HT-29 (cell line): Measurements from ENCODE around the gene AOPEP. TPM values are rescaled to one million over a fixed set of nuclear protein-coding genes. Genes with fewer than 3 reads are reported as not detected.

Experiments
- DNase-seq: peaks from one replicate; pipeline ENCODE4 v3.0.0-alpha.2; 2015; ENCODE audit warnings: low spot score
- total RNA-seq: library from RNA; depleted of rRNA; stranded (reverse); fragments of >200 nt; shearing (Covaris generic); gene quantifications from 2 replicates; pipeline ENCODE4 v1.2.3, GENCODE V29; 2014

AOPEP gene
- total RNA-seq, 1 experiment from 2014 or later: 19.9 TPM

DNA sequence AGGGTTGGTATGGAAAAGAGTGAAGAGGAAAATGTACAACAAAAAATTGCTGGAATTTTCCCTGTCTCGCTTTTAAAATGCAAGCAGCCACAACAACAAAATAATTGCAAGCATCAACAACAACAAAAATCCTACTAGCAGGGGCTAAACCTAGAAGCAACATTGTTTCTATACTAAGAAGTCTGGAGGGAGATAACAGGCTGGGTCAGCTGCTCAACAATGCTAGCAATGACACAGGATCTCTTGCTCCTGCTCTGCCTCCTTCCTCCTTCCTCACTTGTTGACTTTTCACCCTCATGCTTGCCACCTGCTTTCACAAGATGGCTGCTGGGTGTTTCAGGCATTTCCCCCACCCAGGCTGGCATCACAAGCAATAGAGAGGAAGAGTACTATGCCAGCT, 7.6 kb upstream of the AOPEP start:
- no peak for DNase-seq

DNA sequence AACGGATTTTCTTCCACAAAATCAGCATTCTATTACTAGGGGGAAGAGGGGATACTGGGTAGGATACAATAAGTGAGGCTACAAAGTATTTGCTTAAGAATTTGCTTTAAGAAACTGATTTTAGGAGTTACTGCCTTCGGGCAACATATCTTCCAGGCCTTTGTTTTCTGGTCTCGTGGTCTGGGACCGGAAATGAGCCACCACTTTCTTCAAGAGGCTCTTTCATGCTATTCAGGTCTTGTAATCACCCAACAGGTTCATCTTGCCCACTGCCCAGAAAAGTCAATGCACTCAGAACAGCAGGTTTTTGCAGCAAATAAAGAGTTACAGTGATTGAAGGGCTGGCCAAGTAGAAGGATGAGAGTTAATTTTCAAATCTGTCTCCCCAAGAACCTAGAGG, 6.6 kb upstream of the AOPEP start:
- DNase-seq: no peak

DNA sequence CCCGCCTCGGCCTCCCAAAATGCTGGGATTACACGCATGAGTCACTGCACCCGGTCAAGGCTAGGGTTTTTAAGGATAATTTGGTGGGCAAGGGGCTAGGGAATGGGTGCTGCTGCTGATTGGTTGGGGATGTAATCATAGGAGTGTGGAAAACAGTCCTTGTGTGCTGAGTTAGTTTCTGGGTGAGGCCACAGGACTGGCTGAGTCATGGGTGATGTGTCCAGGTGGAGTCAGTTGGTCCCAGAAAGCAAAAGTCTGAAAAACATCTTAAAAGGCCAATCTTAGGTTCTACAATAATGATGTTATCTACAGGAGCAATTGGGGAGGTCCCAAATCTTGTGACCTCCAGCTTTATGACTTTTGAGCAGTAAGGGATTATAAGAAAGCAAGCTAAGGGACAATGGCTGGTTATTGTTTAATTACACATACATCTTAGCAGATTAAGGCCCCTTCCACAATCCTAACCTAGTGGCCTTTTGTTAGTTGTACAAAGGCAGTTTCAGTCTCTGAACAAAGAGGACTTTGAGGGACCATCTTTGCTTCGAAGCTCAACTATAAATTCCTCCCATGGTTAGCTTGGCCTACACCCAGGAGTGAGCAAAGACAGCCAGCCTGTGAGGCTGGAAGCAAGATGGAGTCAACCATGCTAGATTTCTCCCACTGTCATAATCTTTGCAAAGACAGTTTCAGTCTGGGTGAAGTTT, 5.5 kb upstream of the AOPEP start:
- no peak for DNase-seq

DNA sequence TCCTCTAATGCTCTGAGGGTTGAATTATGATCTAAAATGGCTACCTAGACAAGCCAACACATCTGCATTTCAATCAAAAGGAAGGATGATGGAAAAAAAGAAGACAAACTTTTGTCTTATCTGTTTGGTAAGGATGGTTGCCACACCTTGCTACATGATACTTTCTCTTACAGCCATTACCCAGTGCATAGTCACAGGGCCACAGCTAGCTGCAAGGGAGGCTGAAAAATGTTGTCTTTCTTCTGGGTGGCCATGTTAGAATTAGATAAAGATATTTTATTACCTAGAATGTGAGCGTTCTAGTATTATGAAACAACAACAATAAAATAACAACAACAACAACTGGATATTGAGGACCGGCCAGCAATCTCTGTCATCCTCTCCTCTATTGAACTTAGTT, 4.7 kb upstream of the AOPEP start:
- DNase-seq: no peak

DNA sequence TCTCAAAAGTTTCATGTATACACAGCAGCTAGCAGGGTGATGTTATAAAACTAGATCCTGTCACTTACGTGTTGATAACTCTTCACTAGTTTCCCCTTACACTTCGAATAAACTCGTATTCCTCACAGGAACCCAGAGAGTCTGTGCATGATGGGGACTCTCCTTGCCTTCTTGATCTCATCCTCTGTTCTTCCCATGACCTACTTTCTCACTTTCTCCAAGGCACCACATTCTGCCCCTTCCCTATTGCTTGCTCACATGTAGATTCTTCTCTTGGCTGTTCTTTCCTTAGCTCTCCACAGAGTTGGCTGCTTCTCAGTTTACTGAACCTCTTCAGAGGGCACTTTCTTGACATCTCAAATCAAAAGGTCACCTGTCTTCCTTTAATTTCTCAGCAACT, 1.2 kb upstream of the AOPEP start:
- DNase-seq: no peak

DNA sequence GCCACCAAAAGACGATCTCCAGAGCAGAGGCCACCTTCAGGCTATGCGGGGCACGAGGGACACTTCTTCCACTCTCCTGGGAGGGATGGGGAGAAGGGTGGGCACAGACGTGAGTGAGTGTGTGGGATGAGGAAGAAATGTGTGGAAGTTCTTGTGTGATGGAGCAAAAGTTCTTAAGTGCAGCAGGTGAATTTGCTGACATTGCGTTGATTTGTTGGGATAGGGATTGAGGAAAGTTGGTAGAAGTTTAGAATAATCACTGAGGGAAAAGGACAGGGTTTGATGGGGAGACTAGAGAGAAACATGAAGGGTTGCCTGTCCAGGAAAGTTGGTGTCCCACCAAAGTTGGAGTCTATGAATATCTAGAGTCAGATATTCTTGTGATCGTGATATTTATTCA, 2.2 kb downstream of the AOPEP start:
- no peak for DNase-seq

DNA sequence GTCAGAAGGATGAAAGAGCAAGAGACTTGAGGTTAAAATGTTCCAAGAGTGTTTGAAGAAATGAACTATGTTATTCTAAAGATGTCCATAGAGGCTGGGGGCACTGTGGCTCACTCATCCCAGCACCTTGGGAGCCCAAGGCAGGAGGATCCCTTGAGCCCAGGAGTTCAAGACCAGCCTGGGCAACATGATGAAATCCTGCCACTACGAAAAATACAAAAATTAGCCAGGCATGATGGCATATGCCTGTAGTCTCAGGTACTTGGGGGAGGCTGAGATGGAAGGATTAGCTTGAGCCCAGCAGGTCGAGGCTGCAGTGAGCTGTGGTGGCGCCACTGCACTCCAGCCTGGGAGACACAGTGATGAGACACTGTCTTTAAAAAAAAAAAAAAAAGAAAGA, 2.7 kb downstream of the AOPEP start:
- no peak for DNase-seq

DNA sequence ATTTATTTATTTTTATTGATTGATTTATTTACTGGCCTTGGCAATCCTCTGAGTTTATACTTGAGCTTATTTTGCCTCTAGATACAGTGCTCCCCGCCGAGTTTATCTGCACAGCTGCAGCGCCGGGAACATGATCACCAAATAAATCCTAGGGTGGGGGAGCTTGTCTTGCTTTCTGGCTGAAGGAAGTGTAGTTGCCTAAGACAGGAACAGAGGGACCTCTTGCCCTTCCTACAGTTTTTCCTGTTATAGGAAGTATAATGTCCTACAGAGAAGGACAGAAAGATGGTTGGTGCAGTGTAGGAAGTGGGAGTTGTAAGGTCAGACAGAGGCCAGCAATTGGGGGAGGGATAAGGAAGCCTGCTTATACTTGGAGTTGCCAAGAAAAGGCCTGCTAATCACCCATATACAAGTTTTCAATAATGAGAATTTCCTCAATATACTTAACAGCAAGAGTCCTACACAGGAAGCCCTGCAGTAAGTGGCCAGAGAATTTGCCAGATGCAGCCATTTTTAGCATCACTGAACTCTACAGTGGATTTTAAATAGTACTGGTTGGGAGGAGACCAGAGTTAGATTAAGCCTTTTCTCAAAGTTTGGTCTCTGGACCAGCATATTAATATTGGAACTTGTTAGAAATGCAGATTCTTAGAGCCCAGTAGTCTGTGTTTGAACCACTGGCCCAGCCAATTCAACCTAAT, 7.7 kb downstream of the AOPEP start:
- no peak for DNase-seq

DNA sequence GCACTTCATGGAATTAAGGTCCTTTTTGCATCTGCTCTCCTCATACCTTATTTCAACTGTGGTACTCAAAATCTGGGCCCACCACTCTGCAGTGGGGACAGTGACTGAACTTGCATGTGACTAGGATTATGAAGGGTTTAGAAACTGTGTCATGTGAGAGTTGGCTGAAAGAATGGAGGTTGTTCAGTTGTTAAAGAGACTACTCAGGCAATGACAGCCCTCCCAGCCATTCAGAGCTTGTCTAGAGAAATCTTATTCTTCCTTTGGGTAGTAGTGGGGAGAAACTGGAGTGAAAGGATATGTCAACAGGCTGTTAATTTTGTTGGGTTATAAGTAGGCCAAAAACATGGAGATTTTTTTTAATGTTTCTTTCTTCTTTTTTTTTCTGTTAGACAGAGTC, 10.3 kb downstream of the AOPEP start:
- no peak for DNase-seq

DNA sequence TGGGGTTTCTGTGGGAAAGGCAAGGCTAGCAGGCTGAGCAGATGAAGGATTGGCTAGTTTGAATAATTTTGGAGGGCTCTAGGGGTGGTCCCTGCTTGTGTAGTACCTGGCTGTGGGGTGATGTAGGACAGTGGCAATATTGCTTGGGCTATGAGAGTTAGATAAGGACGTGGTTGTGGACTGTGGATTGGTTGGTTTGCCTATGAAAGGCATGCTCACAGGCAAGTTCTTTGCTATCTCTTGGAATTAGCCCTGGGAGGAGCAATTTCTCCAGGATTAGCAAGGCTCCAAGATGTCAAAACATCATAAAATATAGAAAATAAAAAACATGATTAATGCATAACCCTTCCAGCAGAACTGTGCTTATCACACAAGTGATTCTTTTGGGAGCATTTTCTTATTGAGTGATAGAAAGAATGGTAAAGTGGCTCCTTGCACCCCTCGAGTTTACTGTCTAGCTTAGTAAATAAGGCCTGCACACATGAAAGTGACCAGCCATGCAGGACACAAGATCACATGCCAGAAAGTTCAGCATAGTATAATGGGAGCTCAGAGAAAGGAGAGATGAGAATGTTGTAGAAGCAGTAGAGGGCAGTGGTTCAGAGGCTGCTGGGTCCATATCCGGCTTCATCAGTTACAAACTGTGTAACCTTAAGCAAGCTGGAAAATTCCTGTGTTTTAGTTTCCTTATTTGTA, 13.8 kb downstream of the AOPEP start:
- DNase-seq: no peak

DNA sequence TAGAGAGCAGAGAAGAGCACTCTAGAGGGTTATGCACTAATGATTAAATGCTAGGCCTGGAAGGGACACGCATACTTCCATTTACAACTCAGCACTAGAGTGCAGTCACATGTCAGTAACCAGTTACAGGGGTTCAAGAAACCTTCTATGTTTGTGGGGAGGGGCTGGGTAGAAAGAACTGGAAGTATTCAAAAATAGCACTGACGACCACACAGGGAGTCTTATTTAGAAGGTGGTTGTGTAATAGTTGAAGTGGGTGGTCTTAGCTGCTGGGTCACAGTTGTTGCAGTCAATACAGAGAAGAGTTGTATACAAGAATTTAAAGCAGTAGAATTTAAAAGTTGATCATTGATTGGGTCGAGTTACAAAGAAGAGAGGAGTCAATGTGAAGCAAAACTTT, 15.4 kb downstream of the AOPEP start:
- DNase-seq: no peak

DNA sequence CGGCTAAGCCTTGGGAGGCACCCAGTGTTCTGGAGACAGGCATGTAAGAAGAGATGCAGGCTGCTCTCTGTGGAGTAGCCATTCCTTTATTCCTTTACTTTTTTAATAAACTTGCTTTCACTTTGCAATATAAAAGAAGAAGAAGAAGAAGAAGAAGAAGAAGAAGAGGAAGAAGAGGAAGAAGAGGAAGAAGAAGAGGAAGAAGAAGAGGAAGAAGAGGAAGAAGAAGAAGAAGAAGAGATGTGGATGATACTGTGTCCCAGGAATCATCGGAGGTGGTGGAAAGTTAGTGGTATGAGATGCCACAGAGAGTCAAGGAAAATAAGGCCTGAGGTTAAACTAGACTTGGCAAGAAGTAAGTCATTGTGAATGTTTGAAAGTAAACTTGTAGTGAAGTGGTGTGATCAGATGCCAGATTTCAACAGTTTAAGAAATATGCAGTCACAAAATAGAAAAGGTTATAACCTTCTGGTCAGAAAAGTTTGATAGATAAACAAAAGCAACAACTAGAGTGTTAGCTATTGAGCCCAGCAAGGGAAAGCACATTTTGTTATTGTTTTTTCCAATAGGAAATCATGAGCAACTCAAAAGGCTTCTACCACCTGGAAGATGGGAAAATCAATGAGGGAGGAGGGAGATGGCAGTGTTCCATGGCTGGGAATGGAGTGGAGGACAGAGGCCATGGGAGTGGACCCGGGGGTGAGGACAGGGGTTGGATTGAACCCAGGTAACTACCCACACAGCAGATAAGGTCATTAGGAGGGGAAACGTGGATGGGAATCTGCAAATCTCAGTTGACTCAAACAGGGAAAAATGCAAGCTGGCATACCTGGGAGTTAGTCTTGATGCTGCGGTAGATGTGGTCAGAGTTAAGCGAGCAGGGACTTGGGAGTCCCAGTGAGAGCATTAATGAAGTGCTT, 16.8 kb downstream of the AOPEP start:
- DNase-seq: no peak

DNA sequence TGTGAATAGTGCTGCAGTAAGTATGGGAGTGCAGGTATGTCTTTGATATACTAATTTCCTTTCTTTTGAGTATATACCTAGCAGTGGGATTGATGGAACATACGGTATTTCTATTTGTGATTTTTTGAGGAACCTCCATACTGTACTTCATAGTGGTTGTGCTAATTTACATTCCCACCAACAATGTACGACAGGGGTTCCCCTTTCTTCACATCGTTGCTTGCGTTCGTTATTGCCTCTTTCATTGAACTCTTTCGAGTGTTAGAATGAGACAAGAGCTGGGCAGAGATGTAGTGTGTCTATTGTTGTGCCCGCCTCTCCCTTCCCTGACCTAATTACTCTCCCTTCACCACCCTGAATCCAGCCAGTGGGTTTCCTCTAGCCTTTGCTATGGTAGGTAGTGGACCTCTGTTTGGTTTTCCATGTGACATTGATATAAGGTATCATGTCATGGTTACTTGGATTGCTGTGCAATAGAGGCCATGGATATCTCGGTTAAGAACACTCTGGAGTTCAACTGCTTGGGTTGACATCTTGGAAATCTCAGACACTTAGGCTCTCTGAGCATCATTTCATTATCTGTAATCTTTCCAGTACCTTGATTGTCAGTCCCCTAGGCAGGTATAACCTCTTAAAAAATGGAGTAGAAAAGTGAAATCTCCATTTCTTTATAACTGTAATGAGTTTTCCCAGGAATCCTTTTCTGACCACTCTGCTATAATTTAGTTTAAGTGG, 19.5 kb downstream of the AOPEP start:
- no peak for DNase-seq

DNA sequence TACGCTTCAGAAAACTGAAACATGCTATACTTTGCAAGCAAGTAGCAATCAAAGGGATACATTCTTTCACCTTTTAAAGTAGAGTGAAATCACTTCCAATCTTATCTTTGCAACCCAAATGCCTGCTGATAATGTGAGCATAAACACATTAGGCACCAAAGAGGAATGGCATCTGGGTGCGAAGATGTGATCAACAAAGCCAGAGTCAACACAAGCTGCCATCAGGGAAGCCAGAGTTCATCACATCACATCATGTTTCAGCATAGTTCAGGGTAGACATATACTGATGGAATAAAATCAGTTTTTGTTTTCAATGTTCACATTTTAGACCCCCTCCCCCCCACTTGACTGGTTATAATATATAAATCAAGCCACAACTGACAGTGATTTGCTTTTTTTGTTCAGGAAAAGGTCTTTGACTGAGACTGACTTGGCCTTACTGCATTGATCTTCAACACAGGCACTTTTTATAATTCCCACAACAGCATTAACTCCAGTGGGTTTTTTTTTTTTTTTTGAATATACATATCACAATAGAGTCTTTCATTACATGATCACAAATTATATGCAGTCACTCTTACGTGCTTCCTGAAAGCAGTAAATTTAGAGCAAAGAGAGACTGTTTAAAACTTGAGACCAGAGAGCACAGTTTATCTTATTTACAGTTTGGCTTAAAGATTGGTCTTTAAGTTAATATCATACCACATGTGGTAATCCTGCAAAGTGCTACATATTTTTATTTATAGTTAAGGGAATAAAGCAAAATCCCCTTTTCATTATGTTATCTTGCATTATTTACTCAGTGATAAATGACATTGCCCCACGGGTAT, 20.3 kb downstream of the AOPEP start:
- no peak for DNase-seq

DNA sequence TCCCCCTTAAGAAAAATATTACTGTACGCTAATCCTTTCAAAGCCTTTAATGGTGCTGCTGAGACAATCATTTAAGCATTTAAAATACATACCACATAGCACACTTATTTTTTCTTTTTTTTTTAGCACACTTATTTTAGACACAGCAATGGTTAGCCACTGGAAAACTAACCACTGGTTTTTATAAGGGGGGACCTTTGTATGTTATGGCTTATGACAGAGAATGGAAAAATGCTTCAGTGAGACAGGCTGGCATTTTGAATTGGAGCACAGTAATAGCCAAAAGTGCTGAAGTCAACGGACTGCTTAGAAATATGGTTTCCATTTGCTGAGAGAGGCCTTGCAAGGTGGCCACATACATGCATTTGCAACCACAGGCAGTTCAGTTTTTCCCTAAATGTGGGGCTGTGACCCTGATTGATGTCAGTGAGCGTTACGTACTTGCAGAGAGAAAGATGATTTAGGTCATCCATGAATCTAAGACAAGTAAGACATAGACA, 28.5 kb downstream of the AOPEP start:
- DNase-seq: no peak

DNA sequence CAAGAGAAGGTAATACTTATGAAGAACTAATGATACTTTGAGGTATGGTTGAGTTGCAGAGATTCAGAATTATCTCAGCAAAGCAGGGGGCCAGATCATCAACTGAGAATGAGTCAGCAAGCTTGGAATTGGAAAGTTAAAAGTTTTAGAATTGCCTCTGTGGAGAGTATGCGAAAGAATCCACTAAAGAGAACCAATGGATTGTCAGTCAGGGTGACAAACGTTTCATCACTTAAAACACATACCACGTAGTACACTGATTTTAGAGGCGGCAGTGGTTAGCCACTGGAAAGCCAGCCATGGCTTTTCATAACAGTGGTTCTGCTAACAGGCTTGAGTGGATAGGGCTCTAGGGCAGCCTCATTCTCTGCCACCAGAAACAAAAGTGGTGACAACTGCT, 30.7 kb downstream of the AOPEP start:
- DNase-seq: no peak

DNA sequence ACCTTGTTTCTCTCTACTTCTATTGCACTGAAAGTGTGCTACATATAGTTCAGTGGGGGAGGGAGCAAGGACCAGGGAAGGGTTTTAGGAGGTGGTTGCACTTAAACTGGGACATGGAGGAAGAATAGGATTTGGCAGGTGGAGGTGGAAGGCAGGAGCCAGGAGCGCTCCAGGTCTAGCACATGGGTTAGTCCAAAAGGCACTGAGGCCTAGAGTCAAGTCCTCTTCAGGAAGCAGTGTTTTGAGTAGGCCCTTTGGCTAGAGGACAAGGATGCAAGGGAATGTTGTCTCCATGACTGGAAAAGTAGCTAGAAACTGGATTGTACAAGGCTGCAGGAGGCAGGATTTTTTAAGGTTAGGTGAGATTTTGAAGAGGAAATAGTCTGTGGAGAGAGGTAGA, 31.5 kb downstream of the AOPEP start:
- no peak for DNase-seq

DNA sequence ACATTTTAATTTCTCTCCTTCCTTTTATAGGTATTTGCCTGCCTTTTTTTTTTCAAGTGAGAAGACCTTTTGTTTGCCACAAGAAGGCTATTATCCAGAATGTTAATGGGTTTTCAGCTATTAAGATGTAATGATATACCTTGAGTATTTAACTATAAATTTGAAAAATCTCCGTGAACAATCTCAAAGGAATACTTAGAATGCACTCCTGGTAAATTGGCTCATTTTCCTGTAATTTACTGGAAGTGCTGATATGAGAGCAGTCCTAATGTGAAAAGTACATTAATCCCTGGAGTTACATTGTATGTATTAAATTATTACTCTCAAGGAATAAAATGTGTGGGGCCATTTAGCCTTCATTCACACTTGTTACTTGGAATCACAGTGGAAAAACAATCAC, 32.4 kb downstream of the AOPEP start:
- DNase-seq: no peak

DNA sequence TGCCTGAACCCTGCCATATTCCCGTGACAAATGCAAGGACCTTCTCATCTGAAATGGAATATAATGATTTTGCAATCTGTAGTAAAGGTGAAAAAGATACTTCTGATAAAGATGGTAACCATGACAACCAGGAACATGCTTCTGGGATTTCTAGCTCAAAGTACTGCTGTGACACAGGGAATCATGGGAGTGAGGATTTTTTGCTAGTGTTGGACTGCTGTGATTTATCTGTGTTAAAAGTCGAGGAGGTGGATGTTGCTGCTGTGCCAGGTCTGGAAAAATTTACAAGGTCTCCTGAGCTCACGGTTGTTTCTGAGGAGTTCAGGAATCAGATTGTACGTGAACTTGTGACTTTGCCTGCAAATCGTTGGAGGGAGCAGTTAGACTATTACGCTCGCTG, 33.5 kb downstream of the AOPEP start:
- DNase-seq: no peak

DNA sequence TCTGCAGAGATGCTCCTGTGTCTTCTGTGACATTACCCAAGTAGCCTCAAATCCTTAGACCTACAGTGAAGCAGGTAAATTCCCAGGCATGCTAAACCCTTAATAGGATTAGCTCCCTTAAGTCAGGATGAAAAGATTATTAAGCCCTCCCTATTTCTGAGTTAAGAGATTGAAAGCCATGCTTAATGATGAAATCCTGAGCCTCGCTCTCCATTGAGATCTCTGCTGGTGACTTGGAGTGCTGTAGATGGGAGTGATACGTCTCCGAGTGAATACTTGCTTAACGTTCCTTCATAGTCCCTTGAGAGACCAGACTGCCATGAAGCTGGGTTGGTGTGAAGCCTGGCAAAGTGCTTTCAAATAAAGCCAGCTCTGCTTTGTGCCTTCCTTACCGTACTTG, 34.2 kb downstream of the AOPEP start:
- DNase-seq: no peak
